ENCODE measurements around the gene THSD7A.

THSD7A gene

GRCh38 chr7:11702938-11703337 is 129.1 kb downstream of the THSD7A start:
- no peaks in the 10 kb centered on the region for H3K27me3 ChIP-seq (ENCODE audit: control insufficient read depth, insufficient read depth, low read length)
- H3K4me2 ChIP-seq (ENCODE audit: low read length): no peak overlapping the region
- no peaks in the 10 kb centered on the region for H3K79me2 ChIP-seq
- H3K4me3 ChIP-seq (ENCODE audit: low read depth, low read length): no peak overlapping the region
- H3K9me3 ChIP-seq (ENCODE audit: control insufficient read depth, low read length): no peaks in the 10 kb centered on the region
- peaks cover 16% of the 10 kb centered on the region for H3K4me1 ChIP-seq
- no peak for TF ChIP-seq CTCF (IDR thresholded peaks at IDR 0.05)
- H3K9ac ChIP-seq: no peak overlapping the region
- H3K27ac ChIP-seq: no peak overlapping the region
- H3K36me3 ChIP-seq (ENCODE audit: control insufficient read depth, insufficient read depth, low read length): no peaks in the 10 kb centered on the region
- peak overlapping the region; percentile 64 for H2AFZ ChIP-seq

GRCh38 chr7:11701829-11702560 is 130.0 kb downstream of the THSD7A start:
- Histone ChIP-seq H3K27ac (no peak overlapping the region), H3K4me1 (peaks cover 12% of the 10 kb centered on the region), H3K9me3 (ENCODE audit: control insufficient read depth, low read length) (no peaks in the 10 kb centered on the region), H3K4me3 (ENCODE audit: low read depth, low read length) (no peak overlapping the region), H3K79me2 (no peaks in the 10 kb centered on the region), H3K4me2 (ENCODE audit: low read length) (no peak overlapping the region), H3K27me3 (ENCODE audit: control insufficient read depth, insufficient read depth, low read length) (no peaks in the 10 kb centered on the region), H3K9ac (no peak overlapping the region), H3K36me3 (ENCODE audit: control insufficient read depth, insufficient read depth, low read length) (no peaks in the 10 kb centered on the region), H2AFZ (no peak overlapping the region)
- TF ChIP-seq CTCF (IDR thresholded peaks at IDR 0.05): no peak

GRCh38 chr7:11699666-11700065 is 132.3 kb downstream of the THSD7A start:
- H3K9me3 ChIP-seq (ENCODE audit: control insufficient read depth, low read length): no peaks in the 10 kb centered on the region

GRCh38 chr7:11698384-11698871 is 133.6 kb downstream of the THSD7A start:
- no peak for TF ChIP-seq CTCF (IDR thresholded peaks at IDR 0.05)
- Histone ChIP-seq H3K4me3 (ENCODE audit: low read depth, low read length) (no peak overlapping the region), H3K4me2 (ENCODE audit: low read length) (peak overlapping the region; percentile 45), H3K79me2 (no peaks in the 10 kb centered on the region), H3K9me3 (ENCODE audit: control insufficient read depth, low read length) (no peaks in the 10 kb centered on the region), H3K36me3 (ENCODE audit: control insufficient read depth, insufficient read depth, low read length) (no peaks in the 10 kb centered on the region), H3K27ac (peak overlapping the region; percentile 45), H3K9ac (no peak overlapping the region), H3K27me3 (ENCODE audit: control insufficient read depth, insufficient read depth, low read length) (no peaks in the 10 kb centered on the region), H2AFZ (peak overlapping the region; percentile 58), H3K4me1 (peaks cover 12% of the 10 kb centered on the region)

More at GRCh38 chr7:11699666-11700065, 132.3 kb downstream of the THSD7A start:
- H3K36me3 ChIP-seq (ENCODE audit: control insufficient read depth, insufficient read depth, low read length): no peaks in the 10 kb centered on the region
- no peak overlapping the region for H3K4me2 ChIP-seq (ENCODE audit: low read length)
- H3K9ac ChIP-seq: no peak overlapping the region
- H2AFZ ChIP-seq: no peak overlapping the region
- no peaks in the 10 kb centered on the region for H3K79me2 ChIP-seq
- H3K27me3 ChIP-seq (ENCODE audit: control insufficient read depth, insufficient read depth, low read length): no peaks in the 10 kb centered on the region
- H3K4me1 ChIP-seq: peaks cover 12% of the 10 kb centered on the region
- no peak for TF ChIP-seq CTCF (IDR thresholded peaks at IDR 0.05)
- no peak overlapping the region for H3K27ac ChIP-seq
- no peak overlapping the region for H3K4me3 ChIP-seq (ENCODE audit: low read depth, low read length)

- Histone ChIP-seq H3K36me3 (ENCODE audit: control insufficient read depth, insufficient read depth, low read length) (no peaks in the 10 kb centered on the region), H3K4me1 (peaks cover 20% of the 10 kb centered on the region), H3K4me3 (ENCODE audit: low read depth, low read length) (no peak overlapping the region), H3K27ac (no peak overlapping the region), H2AFZ (peak overlapping the region; percentile 56), H3K4me2 (ENCODE audit: low read length) (no peak overlapping the region), H3K9me3 (ENCODE audit: control insufficient read depth, low read length) (peaks cover 3% of the 10 kb centered on the region), H3K27me3 (ENCODE audit: control insufficient read depth, insufficient read depth, low read length) (no peaks in the 10 kb centered on the region), H3K79me2 (peaks cover 2% of the 10 kb centered on the region), H3K9ac (no peak overlapping the region)
- no peak for TF ChIP-seq CTCF (IDR thresholded peaks at IDR 0.05)
These were observed 141.6 kb downstream of the THSD7A start for GRCh38 chr7:11690395-11690794.

Measured in parathyroid adenoma (tissue), 2 donors.